ENCODE results near the gene CCDC12. TPM values are rescaled to one million over a fixed set of nuclear protein-coding genes. Genes with fewer than 3 reads are reported as not detected.

Gene CCDC12
- total RNA-seq, 1 experiment from 2014 or later: 46.5 TPM

- ATAC-seq: peak; percentile 53; the same call in 1 of the 2 replicates
- Histone ChIP-seq H3K36me3 (ENCODE audit: control insufficient read depth in 1 of 2, insufficient read depth in 2 of 2, low read length in 2 of 2) (no peaks in the 10 kb centered on the region), H3K79me2 (ENCODE audit: insufficient read depth, low read length) (no peaks in the 10 kb centered on the region), H3K27ac (ENCODE audit: low read depth, low read length) (no peak overlapping the region), H3K4me1 (ENCODE audit: control insufficient read depth in 1 of 2, insufficient read depth in 2 of 2, low read length in 2 of 2) (peaks cover 0 to 11% of the 10 kb centered on the region in 2 experiments; a peak in 2 of 4 replicates), H3K9me2 (ENCODE audit: insufficient read depth) (no peaks in the 10 kb centered on the region), H3K9ac (ENCODE audit: low read length) (no peak overlapping the region), H2AFZ (ENCODE audit: low read depth, low read length, poor library complexity, severe bottlenecking) (no peak overlapping the region), H4K20me1 (ENCODE audit: insufficient read depth) (no peaks in the 10 kb centered on the region), H3K4me3 (replicated peaks in 1 of 2; ENCODE audit: low read depth in 1 of 2, low read length in 2 of 2) (no peak overlapping the region), H3K4me2 (ENCODE audit: low read length) (peak overlapping the region; percentile 30), H3K9me3 (ENCODE audit: control insufficient read depth in 1 of 2, insufficient read depth in 1 of 2, low read depth in 1 of 2, low read length in 2 of 2) (no peaks in the 10 kb centered on the region), H3K27me3 (ENCODE audit: insufficient read depth, low read length) (no peaks in the 10 kb centered on the region)
- DNase-seq (ENCODE audit: low read depth, low spot score): no peak
- no TSS peak for BruUV-seq (replicated peaks)
- ChIA-PET RAD21 (ENCODE audit: low non-redundant PET in 1 of 2, low total read pairs in 2 of 2, uncharacterized antibody in 2 of 2, unreplicated experiment in 2 of 2) (no interaction called here), POLR2A (no interaction called here), CTCF (no interaction called here)
- intact Hi-C loops (cut with micrococcal nuclease): no loop called here
- TF ChIP-seq POLR2A (IDR thresholded peaks at IDR 0.05; ENCODE audit: borderline replicate concordance, extremely low read depth, insufficient read depth, insufficient read length): no peak
- no peak for TF ChIP-seq RAD21 (IDR thresholded peaks at IDR 0.05; ENCODE audit: low read depth)
- no peak for TF ChIP-seq ZBTB33 (IDR thresholded peaks at IDR 0.05; ENCODE audit: extremely low read depth, insufficient replicate concordance, low read length)
- no peak for TF ChIP-seq ATF3 (IDR thresholded peaks at IDR 0.05)
- no peak for TF ChIP-seq SRF (IDR thresholded peaks at IDR 0.05; ENCODE audit: low read depth)
- TF ChIP-seq EGR1 (IDR thresholded peaks at IDR 0.05; ENCODE audit: low read depth): no peak
- no peak for TF ChIP-seq REST (IDR thresholded peaks at IDR 0.05; ENCODE audit: low read depth)
- no peak for TF ChIP-seq YY1 (IDR thresholded peaks at IDR 0.05; ENCODE audit: extremely low read depth, insufficient replicate concordance, low read depth, low read length)
- no peak for TF ChIP-seq ZNF274 (IDR thresholded peaks at IDR 0.05; ENCODE audit: low read depth, low read length)
- no peak for TF ChIP-seq ELF1 (IDR thresholded peaks at IDR 0.05; ENCODE audit: borderline replicate concordance, low read depth)
- TF ChIP-seq CTCF (IDR thresholded peaks at IDR 0.05 in 2 of 3, conservative IDR thresholded peaks at IDR 0.05 in 1 of 3; ENCODE audit: borderline replicate concordance in 1 of 3, insufficient read depth in 1 of 3, low read depth in 2 of 3, low read length in 2 of 3): no peak
- no peak for TF ChIP-seq FOSL1 (IDR thresholded peaks at IDR 0.05; ENCODE audit: low read depth)
- no peak for TF ChIP-seq POLR2AphosphoS5 (IDR thresholded peaks at IDR 0.05; ENCODE audit: low read depth, low read length)
- TF ChIP-seq JUND (IDR thresholded peaks at IDR 0.05): no peak
- TF ChIP-seq MAX (IDR thresholded peaks at IDR 0.05): no peak
- no peak for TF ChIP-seq CEBPB (IDR thresholded peaks at IDR 0.05; ENCODE audit: low read depth)
- TF ChIP-seq CBX3 (IDR thresholded peaks at IDR 0.05; ENCODE audit: low read depth): no peak
- TF ChIP-seq SP1 (IDR thresholded peaks at IDR 0.05; ENCODE audit: low read depth): no peak
- TF ChIP-seq ZFX (IDR thresholded peaks at IDR 0.05): no peak
Observed at GRCh38 chr3:46903341-46904302, 72.9 kb downstream of the CCDC12 start.
